Parathyroid adenoma (tissue), 2 donors: Measurements from ENCODE around the gene FNDC3B.

ENCODE experiments used
- H2AFZ ChIP-seq: fragments of 300-600 bp; sonication (generic); one replicate; pipeline ENCODE4 v1.7.0; 2017; ENCODE audit warnings: antibody characterized with exemption, mild to moderate bottlenecking
- H3K27ac ChIP-seq: fragments of 300-600 bp; sonication (generic); one replicate; pipeline ENCODE4 v1.7.0; 2017
- H3K27me3 ChIP-seq: fragments of 300-600 bp; sonication (generic); one replicate; pipeline ENCODE4 v1.7.0; 2017; ENCODE audit warnings: low read length; ENCODE audit not compliant: control insufficient read depth, insufficient read depth
- H3K36me3 ChIP-seq: fragments of 300-600 bp; sonication (generic); one replicate; pipeline ENCODE4 v1.7.0; 2017; ENCODE audit warnings: low read length; ENCODE audit not compliant: control insufficient read depth, insufficient read depth
- H3K4me1 ChIP-seq: fragments of 300-600 bp; sonication (generic); one replicate; pipeline ENCODE4 v1.7.0; 2017; ENCODE audit warnings: control low read depth
- H3K4me2 ChIP-seq: fragments of 300-600 bp; sonication (generic); one replicate; pipeline ENCODE4 v1.7.0; 2017; ENCODE audit warnings: low read length
- H3K4me3 ChIP-seq: fragments of 300-600 bp; sonication (generic); one replicate; pipeline ENCODE4 v1.7.0; 2017; ENCODE audit warnings: low read depth, low read length
- H3K79me2 ChIP-seq: fragments of 300-600 bp; sonication (generic); one replicate; pipeline ENCODE4 v1.7.0; 2017; ENCODE audit warnings: control low read depth
- H3K9ac ChIP-seq: fragments of 300-600 bp; sonication (generic); one replicate; pipeline ENCODE4 v1.7.0; 2017; ENCODE audit warnings: mild to moderate bottlenecking
- H3K9me3 ChIP-seq: fragments of 300-600 bp; sonication (generic); one replicate; pipeline ENCODE4 v1.7.0; 2017; ENCODE audit warnings: low read length; ENCODE audit not compliant: control insufficient read depth
- CTCF ChIP-seq: fragments of 300-600 bp; sonication (generic); IDR thresholded peaks from one replicate; pipeline ENCODE4 v1.7.0; 2017; ENCODE audit warnings: antibody characterized with exemption, mild to moderate bottlenecking
- donor health status: primary hyperparathyroidism.

The FNDC3B gene

GRCh38 chr3:172311217-172311616, 271.8 kb downstream of the FNDC3B start:
- Histone ChIP-seq H3K9ac (no peak overlapping the region), H3K27me3 (no peaks in the 10 kb centered on the region), H3K79me2 (no peaks in the 10 kb centered on the region), H3K4me3 (no peak overlapping the region), H3K27ac (no peak overlapping the region), H3K4me1 (no peaks in the 10 kb centered on the region), H2AFZ (no peak overlapping the region), H3K36me3 (no peaks in the 10 kb centered on the region), H3K9me3 (no peaks in the 10 kb centered on the region), H3K4me2 (no peak overlapping the region)
- no peak for TF ChIP-seq CTCF

GRCh38 chr3:172312001-172312400, 272.6 kb downstream of the FNDC3B start:
- no peaks in the 10 kb centered on the region for H3K4me1 ChIP-seq
- no peaks in the 10 kb centered on the region for H3K36me3 ChIP-seq
- no peak overlapping the region for H2AFZ ChIP-seq
- no peaks in the 10 kb centered on the region for H3K79me2 ChIP-seq
- H3K9me3 ChIP-seq = no peaks in the 10 kb centered on the region
- H3K4me2 ChIP-seq = no peak overlapping the region
- no peak for TF ChIP-seq CTCF
- H3K27ac ChIP-seq = no peak overlapping the region
- no peaks in the 10 kb centered on the region for H3K27me3 ChIP-seq
- H3K9ac ChIP-seq = no peak overlapping the region
- H3K4me3 ChIP-seq = no peak overlapping the region

- TF ChIP-seq CTCF = no peak
- Histone ChIP-seq H3K79me2 (no peaks in the 10 kb centered on the region), H3K9me3 (no peaks in the 10 kb centered on the region), H2AFZ (no peak overlapping the region), H3K36me3 (no peaks in the 10 kb centered on the region), H3K27ac (no peak overlapping the region), H3K27me3 (no peaks in the 10 kb centered on the region), H3K9ac (no peak overlapping the region), H3K4me2 (no peak overlapping the region), H3K4me1 (no peaks in the 10 kb centered on the region), H3K4me3 (no peak overlapping the region)
Observed at GRCh38 chr3:172312711-172313110, 273.3 kb downstream of the FNDC3B start.

GRCh38 chr3:172313671-172314070, 274.3 kb downstream of the FNDC3B start:
- H3K27ac ChIP-seq = no peak overlapping the region
- no peak overlapping the region for H3K4me2 ChIP-seq
- no peaks in the 10 kb centered on the region for H3K27me3 ChIP-seq
- H3K9ac ChIP-seq = no peak overlapping the region
- no peaks in the 10 kb centered on the region for H3K9me3 ChIP-seq
- no peak overlapping the region for H2AFZ ChIP-seq
- H3K36me3 ChIP-seq = no peaks in the 10 kb centered on the region
- TF ChIP-seq CTCF = no peak
- H3K79me2 ChIP-seq = no peaks in the 10 kb centered on the region
- no peak overlapping the region for H3K4me3 ChIP-seq
- H3K4me1 ChIP-seq = no peaks in the 10 kb centered on the region

GRCh38 chr3:172314591-172315160, 275.3 kb downstream of the FNDC3B start:
- TF ChIP-seq CTCF = no peak
- H3K4me2 ChIP-seq = no peak overlapping the region
- H3K9ac ChIP-seq = no peak overlapping the region
- H3K4me3 ChIP-seq = no peak overlapping the region
- H3K79me2 ChIP-seq = no peaks in the 10 kb centered on the region
- H2AFZ ChIP-seq = no peak overlapping the region
- no peaks in the 10 kb centered on the region for H3K36me3 ChIP-seq
- no peak overlapping the region for H3K27ac ChIP-seq
- H3K4me1 ChIP-seq = no peaks in the 10 kb centered on the region
- no peaks in the 10 kb centered on the region for H3K9me3 ChIP-seq
- no peaks in the 10 kb centered on the region for H3K27me3 ChIP-seq
